H9 (cell line): Measurements from ENCODE around the gene KLHL3. TPM values are rescaled to one million over a fixed set of nuclear protein-coding genes. Genes with fewer than 3 reads are reported as not detected.

Source experiments
- DNase-seq: peaks from one replicate; pipeline ENCODE4 v3.0.0-alpha.2; 2017
- H2AFZ ChIP-seq: one replicate; pipeline ENCODE4 v1.6.1; 2013; ENCODE audit warnings: mild to moderate bottlenecking, low read length, control low read depth, moderate library complexity
- H2AK5ac ChIP-seq: 2 replicates; pipeline ENCODE4 v1.6.1; 2013; ENCODE audit warnings: low read length, control low read depth, mixed read lengths; ENCODE audit not compliant: insufficient read length
- H2BK120ac ChIP-seq: one replicate; pipeline ENCODE4 v1.6.1; 2013; ENCODE audit warnings: low read depth, mild to moderate bottlenecking, low read length, control low read depth, inconsistent platforms; ENCODE audit not compliant: poor library complexity, severe bottlenecking
- H2BK12ac ChIP-seq: 2 replicates; pipeline ENCODE4 v1.6.1; 2013; ENCODE audit warnings: low read length, control low read depth, mixed read lengths, low read depth; ENCODE audit not compliant: insufficient read length
- H2BK15ac ChIP-seq: 2 replicates; pipeline ENCODE4 v1.6.1; 2013; ENCODE audit warnings: low read depth, low read length, control low read depth
- H2BK20ac ChIP-seq: one replicate; pipeline ENCODE4 v1.6.1; 2013; ENCODE audit warnings: low read depth, mild to moderate bottlenecking, low read length, control low read depth, inconsistent platforms; ENCODE audit not compliant: poor library complexity, severe bottlenecking
- H2BK5ac ChIP-seq: 2 replicates; pipeline ENCODE4 v1.6.1; 2013; ENCODE audit warnings: low read length, control low read depth, mixed read lengths; ENCODE audit not compliant: insufficient read length
- H3K14ac ChIP-seq: 2 replicates; pipeline ENCODE4 v1.6.1; 2013; ENCODE audit warnings: low read length, control low read depth; ENCODE audit not compliant: insufficient read depth
- H3K18ac ChIP-seq: 2 replicates; pipeline ENCODE4 v1.6.1; 2013; ENCODE audit warnings: low read depth, mild to moderate bottlenecking, mixed read lengths, low read length, control low read depth; ENCODE audit not compliant: insufficient read length
- H3K23ac ChIP-seq: 2 replicates; pipeline ENCODE4 v1.6.1; 2013; ENCODE audit warnings: low read length, control low read depth, mixed read lengths, low read depth; ENCODE audit not compliant: insufficient read length
- H3K23me2 ChIP-seq: 2 replicates; pipeline ENCODE4 v1.6.1; 2013; ENCODE audit warnings: low read depth, mild to moderate bottlenecking, mixed read lengths, low read length, control low read depth; ENCODE audit not compliant: insufficient read length, poor library complexity, severe bottlenecking
- H3K27ac ChIP-seq: 2 replicates; pipeline ENCODE4 v1.5.1; 2013; ENCODE audit warnings: low read length, control low read depth, mixed read lengths, low read depth; ENCODE audit not compliant: insufficient read length
- H3K27me3 ChIP-seq: 2 replicates; pipeline ENCODE4 v1.6.1; 2013; ENCODE audit warnings: low read length, control low read depth, inconsistent platforms; ENCODE audit not compliant: insufficient read depth
- H3K4ac ChIP-seq: 2 replicates; pipeline ENCODE4 v1.6.1; 2013; ENCODE audit warnings: low read depth, mild to moderate bottlenecking, control low read depth, inconsistent platforms, low read length, moderate library complexity
- H3K4me1 ChIP-seq: 2 replicates; pipeline ENCODE4 v1.6.1; 2013; ENCODE audit warnings: low read length, control low read depth, inconsistent platforms; ENCODE audit not compliant: insufficient read depth
- H3K4me2 ChIP-seq: 2 replicates; pipeline ENCODE4 v1.6.1; 2013; ENCODE audit warnings: low read length, control low read depth, mixed read lengths; ENCODE audit not compliant: insufficient read length, insufficient read depth
- H3K56ac ChIP-seq: 2 replicates; pipeline ENCODE4 v1.6.1; 2013; ENCODE audit warnings: low read depth, mild to moderate bottlenecking, mixed read lengths, low read length, control low read depth; ENCODE audit not compliant: insufficient read length
- H3K79me1 ChIP-seq: 2 replicates; pipeline ENCODE4 v1.6.1; 2013; ENCODE audit warnings: low read depth, mild to moderate bottlenecking, moderate library complexity, low read length, control low read depth, inconsistent platforms; ENCODE audit not compliant: insufficient read depth, poor library complexity, severe bottlenecking
- H3K79me2 ChIP-seq: 2 replicates; pipeline ENCODE4 v1.6.1; 2013; ENCODE audit warnings: low read length, control low read depth, inconsistent platforms; ENCODE audit not compliant: insufficient read depth
- H3K9ac ChIP-seq: 2 replicates; pipeline ENCODE4 v1.6.1; 2013; ENCODE audit warnings: low read length, control low read depth, mixed read lengths; ENCODE audit not compliant: insufficient read length; ENCODE audit errors: extremely low read depth
- H3K9me3 ChIP-seq: one replicate; pipeline ENCODE4 v1.6.1; 2013; ENCODE audit warnings: low read depth, low read length, inconsistent platforms; ENCODE audit not compliant: control insufficient read depth
- H3T11ph ChIP-seq: one replicate; pipeline ENCODE4 v1.6.1; 2013; ENCODE audit warnings: mild to moderate bottlenecking, low read length, control low read depth, inconsistent platforms
- H4K20me1 ChIP-seq: one replicate; pipeline ENCODE4 v1.6.1; 2013; ENCODE audit not compliant: control insufficient read depth, insufficient read length, insufficient read depth
- H4K5ac ChIP-seq: 2 replicates; pipeline ENCODE4 v1.6.1; 2013; ENCODE audit warnings: low read depth, mild to moderate bottlenecking, mixed read lengths, low read length, control low read depth; ENCODE audit not compliant: insufficient read length
- H4K8ac ChIP-seq: replicated peaks from 2 replicates; pipeline ENCODE4 v1.6.1; 2013; ENCODE audit warnings: low read length, control low read depth, mixed read lengths, low read depth; ENCODE audit not compliant: insufficient read length
- H4K91ac ChIP-seq: 2 replicates; pipeline ENCODE4 v1.6.1; 2013; ENCODE audit warnings: low read depth, mild to moderate bottlenecking, moderate library complexity, mixed read lengths, low read length, control low read depth; ENCODE audit not compliant: insufficient read length
- H3K27ac Mint-ChIP-seq, 3 experiments: 2 replicates in 2 of 3; 3 replicates in 1 of 3; pipeline ENCODE4 v1.8.0; 2020 to 2021; ENCODE audit warnings: mixed read lengths in 3 of 3, mild to moderate bottlenecking in 1 of 3, moderate library complexity in 1 of 3
- H3K27me3 Mint-ChIP-seq: 2 replicates; pipeline ENCODE4 v1.8.0; 2021; ENCODE audit warnings: low read depth, mild to moderate bottlenecking, moderate library complexity, mixed read lengths
- H3K36me3 Mint-ChIP-seq, 3 experiments: 2 replicates in 2 of 3; 3 replicates in 1 of 3; pipeline ENCODE4 v1.8.0; 2020 to 2021; ENCODE audit warnings: low read depth in 3 of 3, mixed read lengths in 3 of 3; ENCODE audit not compliant: insufficient read depth in 1 of 3
- H3K4me1 Mint-ChIP-seq, 2 experiments: 2 replicates each; pipeline ENCODE4 v1.8.0; 2020; ENCODE audit warnings: mixed read lengths in 2 of 2
- H3K4me3 Mint-ChIP-seq, 2 experiments: 2 replicates in 1 of 2; 3 replicates in 1 of 2; pipeline ENCODE4 v1.8.0; 2020 to 2021; ENCODE audit warnings: mild to moderate bottlenecking in 2 of 2, mixed read lengths in 2 of 2, moderate library complexity in 1 of 2
- H3K9me3 Mint-ChIP-seq, 2 experiments: 2 replicates in 1 of 2; 3 replicates in 1 of 2; pipeline ENCODE4 v1.8.0; 2020; ENCODE audit warnings: mild to moderate bottlenecking in 2 of 2, mixed read lengths in 2 of 2, moderate library complexity in 1 of 2
- CTCF ChIP-seq: fragments of 200-600 bp; sonication (generic); conservative IDR thresholded peaks from 3 replicates; pipeline ENCODE4 v1.8.0; 2021; ENCODE audit warnings: antibody characterized with exemption, mild to moderate bottlenecking
- WGBS: extraction: QIAGEN DNeasy Blood & Tissue Kit; methylation state at CpG from one replicate; pipeline ENCODE4 v1.1.7; 2013; ENCODE audit warnings: missing lambda C conversion rate, low lambda C conversion rate, mixed read lengths; ENCODE audit not compliant: insufficient read length; ENCODE audit errors: extremely low coverage; 5-methylcytosine and 5-hydroxymethylcytosine counted together
- total RNA-seq: library from RNA; stranded (reverse); gene quantifications from 2 replicates; pipeline ENCODE4 v1.2.1, GENCODE V29; 2021

KLHL3 gene
- total RNA-seq, 1 experiment from 2014 or later = 12.8 TPM

- Histone ChIP-seq H2BK12ac (no peak overlapping the region), H2AK5ac (no peak overlapping the region), H3K9me3 (no peaks in the 10 kb centered on the region), H3K4me1 (no peaks in the 10 kb centered on the region), H2BK5ac (no peak overlapping the region), H3K27ac (no peak overlapping the region), H3K23me2 (no peaks in the 10 kb centered on the region), H4K8ac (no peak overlapping the region), H3K4ac (no peak overlapping the region), H4K5ac (no peak overlapping the region), H2BK120ac (no peak overlapping the region), H3K27me3 (no peaks in the 10 kb centered on the region), H3K56ac (no peak overlapping the region), H3K23ac (no peak overlapping the region), H3T11ph (no peak overlapping the region), H2BK15ac (no peak overlapping the region), H3K79me2 (no peaks in the 10 kb centered on the region), H4K91ac (no peak overlapping the region), H3K18ac (no peak overlapping the region), H3K14ac (no peak overlapping the region), H3K79me1 (no peaks in the 10 kb centered on the region), H2AFZ (no peak overlapping the region), H2BK20ac (no peak overlapping the region), H3K9ac (no peak overlapping the region), H3K4me2 (no peak overlapping the region), H4K20me1 (no peaks in the 10 kb centered on the region)
- no peak for TF ChIP-seq CTCF
- H3K4me3 Mint-ChIP-seq = no peak overlapping the region
- no peaks in the 10 kb centered on the region for H3K27me3 Mint-ChIP-seq
- DNase-seq = no peak
- WGBS = no CpG with 5 or more reads among the region's 1 CpG
- peaks cover 8 to 9% of the 10 kb centered on the region in 2 experiments for H3K4me1 Mint-ChIP-seq
- peaks cover 0 to 3% of the 10 kb centered on the region in 2 experiments; a peak in 1 of 5 replicates for H3K9me3 Mint-ChIP-seq
- no peak overlapping the region; a peak in 1 of 7 replicates for H3K27ac Mint-ChIP-seq
- peaks cover 21 to 34% (median 23%) of the 10 kb centered on the region in 3 experiments for H3K36me3 Mint-ChIP-seq
These were observed 100.4 kb downstream of the KLHL3 start for GRCh38 chr5:137635521-137635921.
